Activated naive CD8-positive, alpha-beta T cell (primary cell): ENCODE measurements around the gene B4GALT5.

Source experiments
- H3K27ac Mint-ChIP-seq: one replicate; pipeline ENCODE4 v1.8.0; 2021; ENCODE audit warnings: mixed read lengths
- H3K27me3 Mint-ChIP-seq: one replicate; pipeline ENCODE4 v1.8.0; 2021; ENCODE audit warnings: mixed read lengths
- H3K36me3 Mint-ChIP-seq: one replicate; pipeline ENCODE4 v1.8.0; 2021; ENCODE audit warnings: mixed read lengths
- H3K4me1 Mint-ChIP-seq: one replicate; pipeline ENCODE4 v1.8.0; 2021; ENCODE audit warnings: low read depth, mixed read lengths
- H3K4me3 Mint-ChIP-seq: one replicate; pipeline ENCODE4 v1.8.0; 2021; ENCODE audit warnings: mild to moderate bottlenecking, mixed read lengths
- H3K9me3 Mint-ChIP-seq: one replicate; pipeline ENCODE4 v1.8.0; 2021; ENCODE audit warnings: low read depth, mixed read lengths

B4GALT5 gene

GRCh38 chr20:49698477-49698876, 15.2 kb downstream of the B4GALT5 start:
- H3K36me3 Mint-ChIP-seq = peaks cover 2% of the 10 kb centered on the region
- H3K4me1 Mint-ChIP-seq = peaks cover 71% of the 10 kb centered on the region
- H3K27ac Mint-ChIP-seq = peak overlapping the region; percentile 80
- no peaks in the 10 kb centered on the region for H3K9me3 Mint-ChIP-seq
- H3K27me3 Mint-ChIP-seq = no peaks in the 10 kb centered on the region
- H3K4me3 Mint-ChIP-seq = peak overlapping the region; percentile 56

GRCh38 chr20:49697071-49697470, 16.6 kb downstream of the B4GALT5 start:
- no peak overlapping the region for H3K27ac Mint-ChIP-seq
- peaks cover 68% of the 10 kb centered on the region for H3K4me1 Mint-ChIP-seq
- H3K9me3 Mint-ChIP-seq = no peaks in the 10 kb centered on the region
- peaks cover 2% of the 10 kb centered on the region for H3K36me3 Mint-ChIP-seq
- H3K27me3 Mint-ChIP-seq = no peaks in the 10 kb centered on the region
- H3K4me3 Mint-ChIP-seq = no peak overlapping the region

- H3K27me3 Mint-ChIP-seq = no peaks in the 10 kb centered on the region
- no peak overlapping the region for H3K27ac Mint-ChIP-seq
- H3K4me3 Mint-ChIP-seq = no peak overlapping the region
- H3K4me1 Mint-ChIP-seq = peaks cover 66% of the 10 kb centered on the region
- no peaks in the 10 kb centered on the region for H3K9me3 Mint-ChIP-seq
- peaks cover 2% of the 10 kb centered on the region for H3K36me3 Mint-ChIP-seq
Measured at GRCh38 chr20:49696594-49696993, 17.1 kb downstream of the B4GALT5 start.

- H3K36me3 Mint-ChIP-seq = peaks cover 2% of the 10 kb centered on the region
- H3K9me3 Mint-ChIP-seq = no peaks in the 10 kb centered on the region
- H3K27ac Mint-ChIP-seq = no peak overlapping the region
- no peak overlapping the region for H3K4me3 Mint-ChIP-seq
- H3K4me1 Mint-ChIP-seq = peaks cover 61% of the 10 kb centered on the region
- no peaks in the 10 kb centered on the region for H3K27me3 Mint-ChIP-seq
Measured at GRCh38 chr20:49695830-49696229, 17.8 kb downstream of the B4GALT5 start.

- no peaks in the 10 kb centered on the region for H3K27me3 Mint-ChIP-seq
- H3K4me3 Mint-ChIP-seq = no peak overlapping the region
- H3K27ac Mint-ChIP-seq = no peak overlapping the region
- peaks cover 2% of the 10 kb centered on the region for H3K36me3 Mint-ChIP-seq
- H3K9me3 Mint-ChIP-seq = no peaks in the 10 kb centered on the region
- peaks cover 52% of the 10 kb centered on the region for H3K4me1 Mint-ChIP-seq
Measured at GRCh38 chr20:49694450-49695071, 19.1 kb downstream of the B4GALT5 start.

GRCh38 chr20:49693435-49694171, 20.1 kb downstream of the B4GALT5 start:
- H3K9me3 Mint-ChIP-seq = no peaks in the 10 kb centered on the region
- peaks cover 42% of the 10 kb centered on the region for H3K4me1 Mint-ChIP-seq
- no peaks in the 10 kb centered on the region for H3K27me3 Mint-ChIP-seq
- H3K27ac Mint-ChIP-seq = no peak overlapping the region
- H3K4me3 Mint-ChIP-seq = no peak overlapping the region
- H3K36me3 Mint-ChIP-seq = peaks cover 2% of the 10 kb centered on the region

- Mint-ChIP-seq H3K27me3 (no peaks in the 10 kb centered on the region), H3K4me1 (peaks cover 41% of the 10 kb centered on the region), H3K4me3 (no peak overlapping the region), H3K36me3 (peaks cover 2% of the 10 kb centered on the region), H3K27ac (no peak overlapping the region), H3K9me3 (no peaks in the 10 kb centered on the region)
Measured at GRCh38 chr20:49692941-49693340, 20.7 kb downstream of the B4GALT5 start.

GRCh38 chr20:49691818-49692568, 21.7 kb downstream of the B4GALT5 start:
- Mint-ChIP-seq H3K27me3 (no peaks in the 10 kb centered on the region), H3K4me1 (peaks cover 38% of the 10 kb centered on the region), H3K36me3 (peaks cover 2% of the 10 kb centered on the region), H3K9me3 (no peaks in the 10 kb centered on the region), H3K27ac (no peak overlapping the region), H3K4me3 (no peak overlapping the region)

GRCh38 chr20:49690899-49691620, 22.6 kb downstream of the B4GALT5 start:
- H3K36me3 Mint-ChIP-seq = peaks cover 2% of the 10 kb centered on the region
- no peak overlapping the region for H3K4me3 Mint-ChIP-seq
- H3K9me3 Mint-ChIP-seq = no peaks in the 10 kb centered on the region
- peaks cover 35% of the 10 kb centered on the region for H3K4me1 Mint-ChIP-seq
- no peak overlapping the region for H3K27ac Mint-ChIP-seq
- no peaks in the 10 kb centered on the region for H3K27me3 Mint-ChIP-seq

- Mint-ChIP-seq H3K9me3 (no peaks in the 10 kb centered on the region), H3K36me3 (no peaks in the 10 kb centered on the region), H3K27ac (no peak overlapping the region), H3K27me3 (no peaks in the 10 kb centered on the region), H3K4me3 (no peak overlapping the region), H3K4me1 (peaks cover 22% of the 10 kb centered on the region)
Measured at GRCh38 chr20:49687595-49688567, 25.8 kb downstream of the B4GALT5 start.

- Mint-ChIP-seq H3K4me3 (no peak overlapping the region), H3K9me3 (no peaks in the 10 kb centered on the region)
Measured at GRCh38 chr20:49685809-49686208, 27.9 kb downstream of the B4GALT5 start.

GRCh38 chr20:49685161-49685601, 28.5 kb downstream of the B4GALT5 start:
- no peak overlapping the region for H3K4me3 Mint-ChIP-seq
- peaks cover 25% of the 10 kb centered on the region for H3K4me1 Mint-ChIP-seq
- H3K27ac Mint-ChIP-seq = no peak overlapping the region
- peaks cover 7% of the 10 kb centered on the region for H3K36me3 Mint-ChIP-seq
- no peaks in the 10 kb centered on the region for H3K9me3 Mint-ChIP-seq
- no peaks in the 10 kb centered on the region for H3K27me3 Mint-ChIP-seq

More at GRCh38 chr20:49685809-49686208, 27.9 kb downstream of the B4GALT5 start:
- Mint-ChIP-seq H3K4me1 (peaks cover 26% of the 10 kb centered on the region), H3K27me3 (no peaks in the 10 kb centered on the region), H3K27ac (no peak overlapping the region), H3K36me3 (peaks cover 7% of the 10 kb centered on the region)

- H3K36me3 Mint-ChIP-seq = peaks cover 7% of the 10 kb centered on the region
- H3K27ac Mint-ChIP-seq = no peak overlapping the region
- H3K27me3 Mint-ChIP-seq = no peaks in the 10 kb centered on the region
- H3K9me3 Mint-ChIP-seq = no peaks in the 10 kb centered on the region
- peaks cover 29% of the 10 kb centered on the region for H3K4me1 Mint-ChIP-seq
- H3K4me3 Mint-ChIP-seq = no peak overlapping the region
Measured at GRCh38 chr20:49684335-49684997, 29.2 kb downstream of the B4GALT5 start.
